Hepatocyte (in vitro differentiated cells): ENCODE data around the gene CCDC158. TPM values are rescaled to one million over a fixed set of nuclear protein-coding genes. Genes with fewer than 3 reads are reported as not detected.
A peak's percentile ranks its signal among the peaks of the same experiment; 100 is the strongest.
"Not testable (repeated sequence)": the region's sequence is repeated elsewhere in the genome, so short reads cannot be mapped to it uniquely, and the experiment has no call there.

ENCODE experiments used
- DNase-seq: peaks from one replicate; pipeline ENCODE4 v3.0.0-alpha.2; 2016; ENCODE audit warnings: low spot score
- H2AFZ ChIP-seq: fragments of 200-600 bp; sonication (generic); 2 replicates; pipeline ENCODE4 v1.6.0; 2016; ENCODE audit warnings: antibody characterized with exemption, mild to moderate bottlenecking
- H3K27ac ChIP-seq: fragments of 200-600 bp; sonication (generic); 2 replicates; pipeline ENCODE4 v1.5.1; 2016; ENCODE audit warnings: mild to moderate bottlenecking
- H3K27me3 ChIP-seq: fragments of 200-600 bp; sonication (generic); 2 replicates; pipeline ENCODE4 v1.6.1; 2016
- H3K36me3 ChIP-seq: fragments of 200-600 bp; sonication (generic); replicated peaks from 2 replicates; pipeline ENCODE4 v1.5.1; 2016; ENCODE audit warnings: low read depth; ENCODE audit not compliant: insufficient read depth
- H3K4me1 ChIP-seq: fragments of 200-600 bp; sonication (generic); 2 replicates; pipeline ENCODE4 v1.5.1; 2016; ENCODE audit warnings: mild to moderate bottlenecking, moderate library complexity; ENCODE audit not compliant: insufficient read depth
- H3K4me2 ChIP-seq: fragments of 200-600 bp; sonication (generic); 2 replicates; pipeline ENCODE4 v1.6.0; 2016
- H3K4me3 ChIP-seq: fragments of 200-600 bp; sonication (generic); 2 replicates; pipeline ENCODE4 v1.5.1; 2016; ENCODE audit warnings: mild to moderate bottlenecking
- H3K79me2 ChIP-seq: fragments of 200-600 bp; sonication (generic); 2 replicates; pipeline ENCODE4 v1.6.0; 2017; ENCODE audit warnings: mild to moderate bottlenecking
- H3K9me2 ChIP-seq: fragments of 200-600 bp; sonication (generic); replicated peaks from 2 replicates; pipeline ENCODE4 v1.6.0; 2017; ENCODE audit warnings: mild to moderate bottlenecking; ENCODE audit not compliant: insufficient read depth
- H3K9me3 ChIP-seq: fragments of 200-600 bp; sonication (generic); 2 replicates; pipeline ENCODE4 v1.5.1; 2016; ENCODE audit warnings: low read depth, mild to moderate bottlenecking
- H4K20me1 ChIP-seq: fragments of 200-600 bp; sonication (generic); 2 replicates; pipeline ENCODE4 v1.6.0; 2016; ENCODE audit warnings: mild to moderate bottlenecking; ENCODE audit not compliant: insufficient read depth, poor library complexity, severe bottlenecking
- CTCF ChIP-seq: fragments of 200-600 bp; sonication (generic); IDR thresholded peaks from 2 replicates; pipeline ENCODE4 v1.5.1; 2016; ENCODE audit warnings: antibody characterized with exemption, mild to moderate bottlenecking; ENCODE audit not compliant: poor library complexity
- EZH2 ChIP-seq: fragments of 200-600 bp; sonication (generic); IDR thresholded peaks from 2 replicates; pipeline ENCODE4 v1.6.1; 2016; ENCODE audit warnings: antibody characterized with exemption, mild to moderate bottlenecking, borderline replicate concordance
- EZH2phosphoT487 ChIP-seq: fragments of 200-600 bp; sonication (generic); IDR thresholded peaks from one replicate; pipeline ENCODE4 v1.6.1; 2018; ENCODE audit warnings: antibody characterized with exemption, mild to moderate bottlenecking, low read depth, moderate library complexity; ENCODE audit not compliant: unreplicated experiment, severe bottlenecking
- WGBS: methylation state at CpG from one replicate; pipeline ENCODE4 v1.1.6; 2016; ENCODE audit warnings: low lambda C conversion rate; ENCODE audit errors: missing lambda C conversion rate; 5-methylcytosine and 5-hydroxymethylcytosine counted together
- polyA plus RNA-seq: library from polyadenylated mRNA; unstranded; fragments of >200 nt; fragmentation: Nextera tagmentation; extraction: Ambion mirVana; gene quantifications from 2 replicates; pipeline ENCODE4 v1.2.1, GENCODE V29; 2016
- total RNA-seq: library from RNA; depleted of rRNA; stranded (reverse); fragments of >200 nt; gene quantifications from 2 replicates; pipeline ENCODE4 v1.2.3, GENCODE V29; 2014

The CCDC158 gene
- total and polyA plus RNA-seq, 2 experiments from 2014 or later = 0.04 TPM; not detected in 1

- no peaks in the 10 kb centered on the region for H4K20me1 ChIP-seq
- no peak overlapping the region for H3K4me3 ChIP-seq
- H3K4me1 ChIP-seq = peaks cover 12% of the 10 kb centered on the region
- no peaks in the 10 kb centered on the region for H3K36me3 ChIP-seq
- H3K27ac ChIP-seq = peak overlapping the region; percentile 62
- H3K9me3 ChIP-seq = no peaks in the 10 kb centered on the region
- 82% methylated on average over 7 of the region's 7 CpGs for WGBS
- no peaks in the 10 kb centered on the region for H3K27me3 ChIP-seq
- peak; percentile 26 for DNase-seq
- H2AFZ ChIP-seq = no peak overlapping the region
- no peaks in the 10 kb centered on the region for H3K79me2 ChIP-seq
- TF ChIP-seq EZH2phosphoT487 (no peak), CTCF (no peak), EZH2 (no peak)
- no peaks in the 10 kb centered on the region for H3K9me2 ChIP-seq
- H3K4me2 ChIP-seq = no peak overlapping the region
Observed at GRCh38 chr4:76457885-76458284, 36.9 kb upstream of the CCDC158 start.

- H3K27me3 ChIP-seq, H3K79me2 ChIP-seq, H3K4me1 ChIP-seq, H3K4me2 ChIP-seq, H2AFZ ChIP-seq, H3K27ac ChIP-seq, H3K4me3 ChIP-seq, DNase-seq, H3K9me2 ChIP-seq, H3K36me3 ChIP-seq, H4K20me1 ChIP-seq, H3K9me3 ChIP-seq: not testable (repeated sequence)
- WGBS = 96% methylated on average over 6 of the region's 6 CpGs
Observed at GRCh38 chr4:76454073-76454472, 33.1 kb upstream of the CCDC158 start.

DNA sequence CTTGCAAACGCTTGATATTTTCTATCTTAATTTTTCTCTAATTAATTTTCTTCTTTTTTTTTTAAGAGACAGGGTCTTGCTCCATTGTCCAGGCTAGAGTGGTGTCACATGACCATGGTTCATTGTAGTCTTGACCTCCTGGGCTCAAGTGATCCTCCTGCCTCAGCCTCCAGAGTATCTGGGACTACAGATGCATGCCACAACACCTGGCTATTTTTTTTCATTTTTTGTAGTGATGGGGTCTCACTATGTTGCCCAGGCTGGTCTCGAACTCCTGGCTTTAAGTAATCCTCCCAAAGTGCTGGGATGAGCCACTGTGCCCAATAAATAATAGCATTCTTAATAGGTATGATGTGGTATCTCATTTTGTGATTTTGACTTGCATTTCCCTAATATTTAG is 32.3 kb upstream of the CCDC158 start:
- Histone ChIP-seq H3K9me3 (no peaks in the 10 kb centered on the region), H3K36me3 (no peaks in the 10 kb centered on the region), H3K4me2 (no peak overlapping the region), H3K27ac (no peak overlapping the region), H3K4me1 (no peaks in the 10 kb centered on the region), H3K79me2 (no peaks in the 10 kb centered on the region), H4K20me1 (no peaks in the 10 kb centered on the region), H3K27me3 (no peaks in the 10 kb centered on the region), H3K9me2 (no peaks in the 10 kb centered on the region), H3K4me3 (no peak overlapping the region), H2AFZ (no peak overlapping the region)
- no peak for DNase-seq
- TF ChIP-seq CTCF (no peak), EZH2phosphoT487 (no peak), EZH2 (no peak)
- 92% methylated on average over 2 of the region's 2 CpGs for WGBS

DNA sequence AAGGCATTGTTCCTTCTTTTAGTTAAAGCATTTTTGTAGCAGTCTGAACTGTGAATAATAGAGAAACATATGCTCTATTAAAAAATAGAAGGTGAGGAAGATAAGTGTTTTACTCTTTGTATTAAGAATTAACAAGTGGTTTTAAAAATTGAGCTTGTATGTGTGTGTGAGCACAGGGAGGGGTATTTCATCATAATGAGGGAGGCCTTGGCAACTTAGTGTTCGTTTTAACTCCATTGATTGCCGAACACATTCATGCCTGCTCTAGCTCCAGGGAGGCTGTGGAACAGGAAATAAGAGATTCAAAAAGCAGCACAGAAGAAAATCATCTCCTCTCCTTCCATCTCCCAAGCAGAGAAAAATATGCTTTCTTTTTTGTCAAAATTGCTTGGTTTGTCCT is 28.9 kb upstream of the CCDC158 start:
- no peaks in the 10 kb centered on the region for H3K36me3 ChIP-seq
- no peak overlapping the region for H3K4me3 ChIP-seq
- H3K27me3 ChIP-seq = no peaks in the 10 kb centered on the region
- DNase-seq = peak; percentile 11
- H2AFZ ChIP-seq = no peak overlapping the region
- H3K9me3 ChIP-seq = no peaks in the 10 kb centered on the region
- H3K4me2 ChIP-seq = no peak overlapping the region
- TF ChIP-seq EZH2 (no peak), CTCF (no peak), EZH2phosphoT487 (no peak)
- H3K9me2 ChIP-seq = no peaks in the 10 kb centered on the region
- no peaks in the 10 kb centered on the region for H3K79me2 ChIP-seq
- WGBS = 53% methylated on average over 2 of the region's 2 CpGs
- H3K4me1 ChIP-seq = no peaks in the 10 kb centered on the region
- no peak overlapping the region for H3K27ac ChIP-seq
- H4K20me1 ChIP-seq = no peaks in the 10 kb centered on the region
